Measurements from ENCODE around the gene RNF223. TPM values are rescaled to one million over a fixed set of nuclear protein-coding genes. Genes with fewer than 3 reads are reported as not detected.

The RNF223 gene
- total RNA-seq, 1 donor from 2014 or later = 9.0 TPM

- H3K36me3 ChIP-seq (ENCODE audit: control insufficient read depth, insufficient read depth, low read length) = no peaks in the 10 kb centered on the region
- H3K27me3 ChIP-seq (ENCODE audit: control insufficient read depth, insufficient read depth, low read length) = no peaks in the 10 kb centered on the region
- no peak overlapping the region for H3K4me3 ChIP-seq (ENCODE audit: low read depth, low read length)
- TF ChIP-seq, protein P1, sequence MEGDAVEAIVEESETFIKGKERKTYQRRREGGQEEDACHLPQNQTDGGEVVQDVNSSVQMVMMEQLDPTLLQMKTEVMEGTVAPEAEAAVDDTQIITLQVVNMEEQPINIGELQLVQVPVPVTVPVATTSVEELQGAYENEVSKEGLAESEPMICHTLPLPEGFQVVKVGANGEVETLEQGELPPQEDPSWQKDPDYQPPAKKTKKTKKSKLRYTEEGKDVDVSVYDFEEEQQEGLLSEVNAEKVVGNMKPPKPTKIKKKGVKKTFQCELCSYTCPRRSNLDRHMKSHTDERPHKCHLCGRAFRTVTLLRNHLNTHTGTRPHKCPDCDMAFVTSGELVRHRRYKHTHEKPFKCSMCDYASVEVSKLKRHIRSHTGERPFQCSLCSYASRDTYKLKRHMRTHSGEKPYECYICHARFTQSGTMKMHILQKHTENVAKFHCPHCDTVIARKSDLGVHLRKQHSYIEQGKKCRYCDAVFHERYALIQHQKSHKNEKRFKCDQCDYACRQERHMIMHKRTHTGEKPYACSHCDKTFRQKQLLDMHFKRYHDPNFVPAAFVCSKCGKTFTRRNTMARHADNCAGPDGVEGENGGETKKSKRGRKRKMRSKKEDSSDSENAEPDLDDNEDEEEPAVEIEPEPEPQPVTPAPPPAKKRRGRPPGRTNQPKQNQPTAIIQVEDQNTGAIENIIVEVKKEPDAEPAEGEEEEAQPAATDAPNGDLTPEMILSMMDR (IDR thresholded peaks at IDR 0.05; ENCODE audit: insufficient read depth, low read length, severe bottlenecking) = no peak
- FAIRE-seq (peak; percentile 13), DNase-seq (ENCODE audit: low read depth) (no peak)
Observed at GRCh38 chr1:1092894-1093609, 18.9 kb upstream of the RNF223 start.

DNA sequence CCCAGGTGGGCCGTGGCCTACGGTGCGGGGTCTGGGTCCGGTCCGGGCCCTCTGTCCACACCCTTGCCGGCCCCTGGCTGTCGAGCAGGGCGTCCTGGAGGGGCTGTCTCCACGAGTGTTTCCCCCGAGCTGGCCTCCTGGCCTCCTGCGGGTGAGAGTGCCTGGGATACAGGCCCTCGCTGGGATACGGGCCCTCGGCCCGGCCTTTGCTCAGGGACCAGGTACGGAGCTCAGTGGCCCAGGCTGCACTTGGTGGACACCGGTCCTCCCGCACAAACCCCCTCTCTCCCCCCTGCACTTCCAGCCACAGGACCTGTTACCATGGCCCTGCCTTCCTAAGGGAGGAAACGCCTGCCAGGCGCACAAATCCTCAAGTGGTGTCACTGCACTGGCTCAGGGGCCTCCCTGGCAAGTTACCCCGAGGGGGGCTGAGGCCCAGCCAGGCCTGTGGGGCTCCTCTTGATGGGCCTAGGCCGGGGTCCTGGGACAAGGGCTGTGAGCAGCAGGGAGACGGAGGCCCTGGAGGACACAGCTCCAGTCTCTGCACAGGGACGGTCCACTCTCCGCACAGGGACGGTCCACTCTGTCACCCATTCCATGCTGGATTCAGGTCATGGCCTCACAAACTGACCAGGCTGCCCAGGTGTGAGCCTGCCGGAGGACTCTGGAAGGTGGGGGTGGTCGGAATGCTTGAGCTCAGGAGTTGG, 18.2 kb upstream of the RNF223 start:
- no peak for FAIRE-seq
- DNase-seq (ENCODE audit: low read depth) = no peak
- no peak overlapping the region for H3K4me3 ChIP-seq (ENCODE audit: low read depth, low read length)
- TF ChIP-seq, protein P1 (IDR thresholded peaks at IDR 0.05; ENCODE audit: insufficient read depth, low read length, severe bottlenecking) = no peak
- H3K36me3 ChIP-seq (ENCODE audit: control insufficient read depth, insufficient read depth, low read length) = no peaks in the 10 kb centered on the region
- H3K27me3 ChIP-seq (ENCODE audit: control insufficient read depth, insufficient read depth, low read length) = no peaks in the 10 kb centered on the region

DNA sequence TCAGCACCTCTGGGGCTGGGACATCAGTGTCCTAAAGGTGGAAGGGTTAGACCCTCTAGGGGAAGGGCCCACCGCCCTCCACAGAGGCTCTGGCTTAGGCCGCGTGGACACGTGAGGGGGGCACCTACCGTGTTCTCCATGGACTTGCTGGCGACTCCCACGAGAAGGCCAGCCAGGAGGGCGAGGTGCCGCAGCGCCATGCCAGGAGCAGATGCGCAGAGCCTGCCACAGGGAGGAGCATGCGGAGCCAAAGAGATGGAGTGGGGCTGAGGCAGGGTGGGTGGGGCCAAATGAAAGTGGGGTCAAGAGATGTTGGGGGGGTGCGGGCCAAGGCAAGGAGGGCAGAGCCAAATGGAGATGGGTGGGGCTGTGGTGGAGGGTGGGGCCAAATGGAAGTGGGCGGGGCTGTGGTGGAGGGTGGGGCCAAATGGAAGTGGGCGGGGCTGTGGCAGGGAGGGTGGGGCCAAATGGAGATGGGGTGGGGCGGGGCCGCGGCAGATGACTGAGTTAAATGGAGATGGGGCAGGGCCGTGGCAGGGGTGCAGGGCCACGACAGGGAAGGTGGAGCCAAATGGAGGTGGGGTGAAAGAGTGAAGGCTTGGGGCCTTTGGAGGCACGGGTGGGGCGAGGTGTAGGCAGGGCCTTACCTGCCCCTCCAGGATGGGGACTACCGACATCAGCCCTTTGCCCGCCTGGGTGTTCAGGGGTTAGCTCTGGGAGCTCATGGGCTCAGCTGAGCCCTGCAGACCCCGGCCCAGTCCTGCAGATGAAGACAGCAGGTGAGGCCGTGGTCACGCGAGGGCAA, 17.4 kb upstream of the RNF223 start:
- no peak for FAIRE-seq
- no peak for DNase-seq (ENCODE audit: low read depth)
- H3K36me3 ChIP-seq (ENCODE audit: control insufficient read depth, insufficient read depth, low read length) = no peaks in the 10 kb centered on the region
- no peaks in the 10 kb centered on the region for H3K27me3 ChIP-seq (ENCODE audit: control insufficient read depth, insufficient read depth, low read length)
- no peak overlapping the region for H3K4me3 ChIP-seq (ENCODE audit: low read depth, low read length)
- TF ChIP-seq, protein P1 (IDR thresholded peaks at IDR 0.05; ENCODE audit: insufficient read depth, low read length, severe bottlenecking) = no peak

DNA sequence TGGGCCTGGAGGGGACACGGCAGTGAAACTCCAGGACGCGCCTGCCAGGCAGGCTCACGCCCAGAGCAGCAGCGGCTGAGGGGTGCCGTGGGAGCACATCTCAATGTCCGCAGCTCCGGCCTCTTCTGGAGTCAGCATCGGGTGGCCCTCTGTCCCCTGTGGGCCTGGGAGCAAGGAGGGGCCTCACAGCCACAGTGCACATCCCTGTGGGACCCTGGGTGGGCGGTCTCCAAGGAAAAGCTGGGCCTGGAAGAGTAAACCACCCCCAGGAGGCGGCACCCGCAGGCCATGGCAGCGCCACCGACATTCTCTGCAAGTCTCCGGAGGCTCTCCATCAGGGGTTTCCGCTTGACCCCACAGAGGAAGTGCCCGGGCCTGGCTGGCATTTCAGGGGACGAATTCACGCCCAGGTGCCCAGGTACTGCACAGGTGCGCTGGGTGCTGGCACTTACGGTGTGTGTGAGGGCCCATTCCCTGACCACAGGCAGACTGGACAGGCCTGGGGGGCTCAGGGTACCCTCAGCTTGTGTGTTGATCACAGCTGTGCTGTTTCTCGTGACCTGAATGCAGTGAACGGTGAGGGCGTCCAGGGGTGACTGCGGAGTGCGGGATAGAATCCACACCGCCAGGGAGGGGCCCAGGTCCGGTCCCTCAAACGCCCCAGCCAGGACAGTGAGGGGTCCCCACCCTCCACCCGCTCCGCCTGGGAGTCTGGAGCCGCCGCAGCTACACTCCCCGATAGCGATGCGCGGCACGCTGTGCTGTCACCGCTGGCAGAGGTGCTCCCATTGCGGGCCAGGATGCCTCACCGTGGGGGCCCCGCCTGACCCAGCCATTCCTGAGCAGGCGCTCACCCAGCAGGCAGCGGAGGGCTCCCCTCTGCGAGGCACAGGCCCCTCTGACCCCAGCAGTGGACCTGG, 16.6 kb upstream of the RNF223 start:
- no peaks in the 10 kb centered on the region for H3K36me3 ChIP-seq (ENCODE audit: control insufficient read depth, insufficient read depth, low read length)
- no peak for FAIRE-seq
- TF ChIP-seq, protein P1 (IDR thresholded peaks at IDR 0.05; ENCODE audit: insufficient read depth, low read length, severe bottlenecking) = no peak

DNA sequence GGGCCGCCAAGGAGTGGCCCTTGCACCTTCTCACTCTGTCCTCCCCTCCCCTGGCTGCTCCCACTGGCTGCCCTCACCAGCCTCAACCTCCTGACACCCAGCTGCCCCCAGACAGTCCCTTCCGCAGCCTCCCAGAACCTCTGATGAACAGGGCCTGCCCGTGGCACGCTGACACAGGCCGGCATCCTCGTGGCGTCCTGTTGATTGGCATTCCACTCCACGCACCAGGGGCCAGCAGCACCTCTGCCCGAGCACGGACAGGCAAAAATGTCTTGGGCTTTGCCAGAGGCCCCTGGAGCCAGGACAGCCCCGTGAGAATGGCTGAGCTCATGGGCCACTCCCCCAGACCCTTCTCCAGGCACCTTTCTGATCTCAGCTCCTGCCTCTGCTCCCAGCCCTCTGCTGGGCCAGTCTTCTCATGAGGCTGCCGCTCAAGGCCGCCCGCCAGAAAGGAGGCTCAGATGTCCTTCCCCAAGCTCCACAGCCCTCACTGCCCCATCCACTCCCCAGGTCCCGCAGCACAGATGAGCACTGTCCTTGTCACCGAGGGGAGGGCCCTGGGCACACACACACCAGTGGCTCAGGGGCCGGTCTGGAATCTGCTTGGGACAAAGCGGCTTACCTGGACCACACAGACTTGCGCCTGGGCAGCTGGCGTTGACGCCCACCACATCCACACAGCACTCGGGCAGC, 15.8 kb upstream of the RNF223 start:
- H3K27me3 ChIP-seq (ENCODE audit: control insufficient read depth, insufficient read depth, low read length) = no peaks in the 10 kb centered on the region
- FAIRE-seq (no peak), DNase-seq (ENCODE audit: low read depth) (no peak)
- H3K4me3 ChIP-seq (ENCODE audit: low read depth, low read length) = no peak overlapping the region
- TF ChIP-seq, protein P1 (IDR thresholded peaks at IDR 0.05; ENCODE audit: insufficient read depth, low read length, severe bottlenecking) = no peak
- H3K36me3 ChIP-seq (ENCODE audit: control insufficient read depth, insufficient read depth, low read length) = no peaks in the 10 kb centered on the region

More for the DNA sequence above, 16.6 kb upstream of the RNF223 start:
- Histone ChIP-seq H3K27me3 (ENCODE audit: control insufficient read depth, insufficient read depth, low read length) (no peaks in the 10 kb centered on the region), H3K4me3 (ENCODE audit: low read depth, low read length) (no peak overlapping the region)
- no peak for DNase-seq (ENCODE audit: low read depth)

Measured in bronchial epithelial cell (primary cell).